ENCODE data around the gene CHCHD5.
"Not testable (repeated sequence)": the region's sequence is repeated elsewhere in the genome, so short reads cannot be mapped to it uniquely, and the experiment has no call there.

CHCHD5 gene

GRCh38 chr2:112584134-112584890 is at the start of gene CHCHD5:
Gene CHCHD5 (plus strand): TSS chr2:112584609. CDS start chr2:112584648, 39 bp downstream.
- DNase-seq (ENCODE audit: low read depth) = peak; percentile 96

- no peak for DNase-seq (ENCODE audit: low read depth)
These were observed 49.6 kb upstream of the CHCHD5 start for GRCh38 chr2:112534826-112535225.

- not testable (repeated sequence) for DNase-seq (ENCODE audit: low read depth)
These were observed 47.7 kb upstream of the CHCHD5 start for GRCh38 chr2:112536665-112537064.

- no peak for DNase-seq (ENCODE audit: low read depth)
These were observed 45.1 kb upstream of the CHCHD5 start for GRCh38 chr2:112539306-112539705.

GRCh38 chr2:112540906-112541305 is 43.5 kb upstream of the CHCHD5 start:
- DNase-seq (ENCODE audit: low read depth) = no peak

GRCh38 chr2:112541315-112542122 is 42.9 kb upstream of the CHCHD5 start:
- peak; percentile 42 for DNase-seq (ENCODE audit: low read depth)

GRCh38 chr2:112542123-112542983 is 42.1 kb upstream of the CHCHD5 start, which contains the start of gene POLR1B:
Gene POLR1B (plus strand): TSS chr2:112542465. CDS start chr2:112542495, 30 bp downstream.
- DNase-seq (ENCODE audit: low read depth) = peak; percentile 58

- no peak for DNase-seq (ENCODE audit: low read depth)
These were observed 41.3 kb upstream of the CHCHD5 start for GRCh38 chr2:112542984-112543661.

- DNase-seq (ENCODE audit: low read depth) = peak; percentile 12
These were observed 37.1 kb upstream of the CHCHD5 start for GRCh38 chr2:112547333-112547732.

GRCh38 chr2:112548980-112549379 is 35.4 kb upstream of the CHCHD5 start:
- no peak for DNase-seq (ENCODE audit: low read depth)

- DNase-seq (ENCODE audit: low read depth) = no peak
These were observed 18.3 kb upstream of the CHCHD5 start for GRCh38 chr2:112566104-112566503.

- DNase-seq (ENCODE audit: low read depth) = not testable (repeated sequence)
These were observed 17.9 kb upstream of the CHCHD5 start for GRCh38 chr2:112566508-112566907.

GRCh38 chr2:112572005-112572404 is 12.4 kb upstream of the CHCHD5 start:
- DNase-seq (ENCODE audit: low read depth) = no peak

GRCh38 chr2:112577756-112578155 is 6.7 kb upstream of the CHCHD5 start:
- DNase-seq (ENCODE audit: low read depth) = peak; percentile 21

GRCh38 chr2:112579241-112579640 is 5.2 kb upstream of the CHCHD5 start:
- peak; percentile 87 for DNase-seq (ENCODE audit: low read depth)

GRCh38 chr2:112580084-112580483 is 4.3 kb upstream of the CHCHD5 start:
- DNase-seq (ENCODE audit: low read depth) = no peak

- DNase-seq (ENCODE audit: low read depth) = peak; percentile 54
These were observed 2.1 kb upstream of the CHCHD5 start for GRCh38 chr2:112582314-112582746.

- DNase-seq (ENCODE audit: low read depth) = peak; percentile 13
These were observed 794 bp upstream of the CHCHD5 start for GRCh38 chr2:112583497-112584133.

GRCh38 chr2:112584891-112585250 is 462 bp downstream of the CHCHD5 start:
- DNase-seq (ENCODE audit: low read depth) = no peak

- no peak for DNase-seq (ENCODE audit: low read depth)
These were observed 991 bp downstream of the CHCHD5 start for GRCh38 chr2:112585400-112585799.

- no peak for DNase-seq (ENCODE audit: low read depth)
These were observed 1.6 kb downstream of the CHCHD5 start for GRCh38 chr2:112585873-112586464.
